ENCODE data around the gene P2RY14. TPM values are rescaled to one million over a fixed set of nuclear protein-coding genes. Genes with fewer than 3 reads are reported as not detected.

Gene P2RY14
- under 0.01 and 0.28 TPM in 2 replicates for total RNA-seq

GRCh38 chr3:151278230-151278629 lies at the start of gene P2RY14:
P2RY14 (minus strand) TSS chr3:151278542; CDS start chr3:151214316, 64,226 bp downstream.

DNA sequence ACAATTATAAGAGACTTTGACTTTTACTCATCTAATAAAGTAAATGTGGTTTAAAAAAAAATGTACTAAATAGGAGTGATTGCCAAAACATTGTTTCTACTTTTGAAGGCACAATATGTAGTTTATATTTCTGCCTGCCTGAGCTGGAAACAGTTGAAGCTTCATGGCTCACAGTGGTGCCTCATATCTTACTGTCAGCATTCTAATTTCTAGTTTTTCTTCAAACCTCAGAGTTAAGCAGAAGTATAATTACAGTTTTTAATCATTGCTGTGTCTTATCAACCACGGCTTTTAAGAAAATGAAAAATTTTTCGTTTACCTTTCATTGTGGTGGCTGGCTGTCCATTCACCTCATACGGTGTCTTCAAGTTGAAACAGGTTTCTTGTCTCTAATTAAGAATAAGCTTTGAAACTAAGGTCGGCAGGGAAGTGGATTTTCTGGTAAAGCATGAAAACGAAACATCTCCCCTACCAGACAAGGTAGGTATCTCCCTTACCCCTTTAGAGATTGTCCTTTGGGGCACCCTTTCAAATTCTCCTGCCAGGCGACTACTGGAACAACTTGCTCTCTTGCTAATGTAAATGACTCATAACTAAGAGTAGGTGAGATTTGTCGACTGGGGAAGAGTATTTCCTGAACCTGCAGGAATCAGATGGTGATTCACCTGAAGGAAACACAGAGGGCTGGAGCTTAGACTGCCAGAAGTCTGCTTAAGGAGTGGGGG lies 38.1 kb upstream of the P2RY14 start, which contains the start of gene GPR87:
Gene GPR87 (minus strand): TSS at position 554 of the 725 bp plus-strand sequence. CDS start 16,720 bp downstream, outside the sequence.

GRCh38 chr3:151203051-151203420 lies 75.3 kb downstream of the P2RY14 start, which contains the start of gene GPR171:
GPR171 (minus strand) TSS chr3:151203216; CDS start chr3:151199386, 3,830 bp downstream.

Other genes starting within 250 kb of the P2RY14 start
- gene MED12L, start 192.9 kb downstream of the P2RY14 start, total RNA-seq, result 0.19 and 0.28 TPM in 2 replicates
- gene GPR171, start 75.3 kb downstream of the P2RY14 start, total RNA-seq, result 0.28 TPM in 1 of 2 replicates, not detected in the other
- gene GPR87, start 38.3 kb upstream of the P2RY14 start, total RNA-seq, result under 0.01 TPM in 2 replicates
- not detected in 2 replicates for gene P2RY13, start 51.0 kb upstream of the P2RY14 start, total RNA-seq
- gene P2RY12, start 106.2 kb upstream of the P2RY14 start, total RNA-seq, result 0.28 TPM in 1 of 2 replicates, not detected in the other
- gene IGSF10, start 182.5 kb upstream of the P2RY14 start, total RNA-seq, result under 0.01 and 0.19 TPM in 2 replicates

Measured in regular cardiac myocyte (primary cell).